ENCODE results near the gene MRPL10.

The MRPL10 gene

DNA sequence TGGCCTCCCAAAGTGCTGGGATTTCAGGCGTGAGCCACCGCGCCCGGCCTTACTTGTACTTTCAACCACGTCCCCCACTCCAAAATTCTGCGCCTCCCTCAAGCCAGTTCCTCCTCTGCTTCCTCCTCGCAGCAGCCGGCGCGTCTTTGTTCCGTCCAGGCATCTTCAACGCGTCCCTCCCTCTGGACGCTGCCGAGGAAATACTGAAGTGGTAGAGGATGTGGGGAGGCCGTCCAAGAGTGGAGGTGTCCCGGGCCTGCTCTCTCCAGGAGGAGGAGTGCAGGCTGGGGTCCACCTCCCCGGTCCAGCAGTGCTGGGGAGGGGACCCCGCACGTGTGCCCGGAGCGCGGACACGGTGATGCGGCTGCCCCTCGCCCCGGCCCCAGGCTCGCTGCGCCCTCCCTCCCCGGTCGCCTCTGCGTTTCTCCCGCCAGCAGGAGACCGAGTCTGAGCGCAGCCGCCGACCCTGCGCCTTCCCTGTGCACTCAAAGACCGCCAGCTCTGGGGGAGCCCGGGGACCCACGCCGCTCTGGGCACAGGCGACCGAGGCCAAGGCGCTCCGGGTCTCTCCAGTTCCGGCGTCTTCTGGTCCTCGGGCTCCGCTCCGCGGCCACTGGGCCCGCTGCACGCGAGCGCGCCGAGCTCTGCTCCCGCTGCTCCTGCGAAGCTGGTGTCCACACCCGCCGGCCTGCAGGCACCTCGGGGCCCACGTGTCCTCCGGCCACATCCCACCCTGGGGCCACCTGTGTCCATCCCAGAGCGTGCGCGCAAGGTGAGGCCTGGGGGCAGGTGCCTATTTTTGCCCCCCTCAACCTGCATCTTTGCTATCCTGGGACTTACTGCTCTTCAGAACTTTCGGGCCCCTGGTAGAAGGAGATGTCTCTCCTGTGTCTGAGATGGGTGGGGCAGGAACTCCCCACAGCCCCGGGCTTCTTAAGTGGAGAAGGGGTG lies 41.5 kb downstream of the MRPL10 start:
- in situ Hi-C loops (cut with MboI; ENCODE audit: low sequenced_read_pairs, unreplicated experiment), result loop anchor here (10.0 to 25.0 kb wide), 2 partner anchors 95 to 428 kb away; partner anchors contain the start of gene TBKBP1
- peak; percentile 86 for DNase-seq (ENCODE audit: low spot score)
- TF ChIP-seq CTCF (IDR thresholded peaks at IDR 0.05; ENCODE audit: borderline replicate concordance, control extremely low read depth, extremely low read depth, insufficient read depth, missing control alignments), result peak; percentile 54

DNA sequence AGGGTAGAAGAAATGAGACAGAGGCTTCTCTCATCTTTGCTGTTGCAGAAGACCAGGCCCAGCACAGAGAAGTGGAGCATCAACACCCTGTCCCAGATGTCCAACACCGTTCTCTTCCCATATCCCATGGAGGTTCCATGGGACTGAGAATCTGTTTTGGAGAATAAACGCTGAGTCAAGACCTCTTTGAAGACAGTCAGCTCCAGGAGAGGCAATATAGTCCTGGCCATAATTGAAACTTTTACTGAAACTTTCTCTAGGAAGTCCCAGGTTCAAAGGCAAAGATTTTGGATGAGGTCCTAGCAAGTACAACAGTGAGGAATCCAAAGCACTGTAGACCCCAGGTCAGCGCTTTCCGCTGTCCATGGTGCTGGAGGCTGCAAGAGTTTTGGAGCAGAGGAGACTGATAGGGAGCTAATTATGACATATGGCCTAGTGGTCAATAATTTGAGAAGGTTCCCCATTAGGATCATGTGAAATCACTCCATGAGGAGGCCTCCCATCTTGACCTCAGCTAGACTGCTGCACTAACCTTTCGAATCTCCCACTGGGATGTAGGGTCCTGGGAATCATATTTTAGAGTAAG lies 45.7 kb downstream of the MRPL10 start:
- DNase-seq (ENCODE audit: low spot score), result no peak
- TF ChIP-seq CTCF (IDR thresholded peaks at IDR 0.05; ENCODE audit: borderline replicate concordance, control extremely low read depth, extremely low read depth, insufficient read depth, missing control alignments), result no peak
- in situ Hi-C loops (cut with MboI; ENCODE audit: low sequenced_read_pairs, unreplicated experiment), result loop anchor here (25.0 kb wide), 1 partner anchor 423 kb away; no protein-coding TSS in a partner anchor

GRCh38 chr17:47781397-47781796 lies 49.9 kb downstream of the MRPL10 start:
- TF ChIP-seq CTCF (IDR thresholded peaks at IDR 0.05; ENCODE audit: borderline replicate concordance, control extremely low read depth, extremely low read depth, insufficient read depth, missing control alignments), result no peak
- DNase-seq (ENCODE audit: low spot score), result no peak
- in situ Hi-C loops (cut with MboI; ENCODE audit: low sequenced_read_pairs, unreplicated experiment), result loop anchor here (25.0 kb wide), 1 partner anchor 419 kb away; no protein-coding TSS in a partner anchor

DNA sequence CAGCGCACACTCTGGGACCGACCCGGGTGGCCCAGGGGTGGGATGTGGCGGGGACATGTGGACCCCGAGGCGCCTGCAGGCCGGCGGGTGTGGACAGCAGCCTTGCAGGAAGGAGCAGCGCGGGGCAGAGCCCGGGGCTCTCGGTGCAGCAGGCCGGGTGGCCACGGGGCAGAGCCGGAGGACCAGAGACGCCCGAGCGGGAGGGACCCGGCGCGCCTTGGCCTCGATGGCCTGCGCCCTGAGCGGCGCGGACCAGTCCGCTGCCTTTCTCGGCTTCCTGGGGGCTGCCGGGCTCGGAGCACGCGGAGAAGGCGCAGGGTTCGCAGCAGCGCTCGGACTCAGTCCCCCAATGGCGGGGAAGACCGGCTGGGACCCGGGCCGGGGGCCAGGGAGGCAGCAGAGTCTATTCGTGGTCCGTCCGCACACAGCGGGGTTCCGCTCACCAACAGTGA lies 53.1 kb downstream of the MRPL10 start:
- DNase-seq (ENCODE audit: low spot score), result no peak
- in situ Hi-C loops (cut with MboI; ENCODE audit: low sequenced_read_pairs, unreplicated experiment), result loop anchor here (25.0 kb wide), 1 partner anchor 416 kb away; no protein-coding TSS in a partner anchor
- TF ChIP-seq CTCF (IDR thresholded peaks at IDR 0.05; ENCODE audit: borderline replicate concordance, control extremely low read depth, extremely low read depth, insufficient read depth, missing control alignments), result no peak

- in situ Hi-C loops (cut with MboI; ENCODE audit: low sequenced_read_pairs, unreplicated experiment), result loop anchor here (25.0 kb wide), 1 partner anchor 414 kb away; no protein-coding TSS in a partner anchor
- peak; percentile 67 for TF ChIP-seq CTCF (IDR thresholded peaks at IDR 0.05; ENCODE audit: borderline replicate concordance, control extremely low read depth, extremely low read depth, insufficient read depth, missing control alignments)
- peak; percentile 77 for DNase-seq (ENCODE audit: low spot score)
Observed at GRCh38 chr17:47776330-47777197, 54.8 kb downstream of the MRPL10 start.
